Activated naive CD4-positive, alpha-beta T cell treated with anti-CD3 and anti-CD28 coated beads, Interleukin-2, amount 50 U/mL, for 24 hours (primary cell): Measurements from ENCODE around the gene ZC3H13.

Experiments
- H3K27ac Mint-ChIP-seq: one replicate; pipeline ENCODE4 v1.8.0; 2021; ENCODE audit warnings: mild to moderate bottlenecking, mixed read lengths
- H3K27me3 Mint-ChIP-seq: one replicate; pipeline ENCODE4 v1.8.0; 2021; ENCODE audit warnings: mixed read lengths
- H3K36me3 Mint-ChIP-seq: one replicate; pipeline ENCODE4 v1.8.0; 2021; ENCODE audit warnings: mixed read lengths
- H3K4me1 Mint-ChIP-seq: one replicate; pipeline ENCODE4 v1.8.0; 2021; ENCODE audit warnings: mixed read lengths
- H3K4me3 Mint-ChIP-seq: one replicate; pipeline ENCODE4 v1.8.0; 2021; ENCODE audit warnings: mild to moderate bottlenecking, mixed read lengths
- H3K9me3 Mint-ChIP-seq: one replicate; pipeline ENCODE4 v1.8.0; 2021; ENCODE audit warnings: mixed read lengths

Gene ZC3H13, protein sequence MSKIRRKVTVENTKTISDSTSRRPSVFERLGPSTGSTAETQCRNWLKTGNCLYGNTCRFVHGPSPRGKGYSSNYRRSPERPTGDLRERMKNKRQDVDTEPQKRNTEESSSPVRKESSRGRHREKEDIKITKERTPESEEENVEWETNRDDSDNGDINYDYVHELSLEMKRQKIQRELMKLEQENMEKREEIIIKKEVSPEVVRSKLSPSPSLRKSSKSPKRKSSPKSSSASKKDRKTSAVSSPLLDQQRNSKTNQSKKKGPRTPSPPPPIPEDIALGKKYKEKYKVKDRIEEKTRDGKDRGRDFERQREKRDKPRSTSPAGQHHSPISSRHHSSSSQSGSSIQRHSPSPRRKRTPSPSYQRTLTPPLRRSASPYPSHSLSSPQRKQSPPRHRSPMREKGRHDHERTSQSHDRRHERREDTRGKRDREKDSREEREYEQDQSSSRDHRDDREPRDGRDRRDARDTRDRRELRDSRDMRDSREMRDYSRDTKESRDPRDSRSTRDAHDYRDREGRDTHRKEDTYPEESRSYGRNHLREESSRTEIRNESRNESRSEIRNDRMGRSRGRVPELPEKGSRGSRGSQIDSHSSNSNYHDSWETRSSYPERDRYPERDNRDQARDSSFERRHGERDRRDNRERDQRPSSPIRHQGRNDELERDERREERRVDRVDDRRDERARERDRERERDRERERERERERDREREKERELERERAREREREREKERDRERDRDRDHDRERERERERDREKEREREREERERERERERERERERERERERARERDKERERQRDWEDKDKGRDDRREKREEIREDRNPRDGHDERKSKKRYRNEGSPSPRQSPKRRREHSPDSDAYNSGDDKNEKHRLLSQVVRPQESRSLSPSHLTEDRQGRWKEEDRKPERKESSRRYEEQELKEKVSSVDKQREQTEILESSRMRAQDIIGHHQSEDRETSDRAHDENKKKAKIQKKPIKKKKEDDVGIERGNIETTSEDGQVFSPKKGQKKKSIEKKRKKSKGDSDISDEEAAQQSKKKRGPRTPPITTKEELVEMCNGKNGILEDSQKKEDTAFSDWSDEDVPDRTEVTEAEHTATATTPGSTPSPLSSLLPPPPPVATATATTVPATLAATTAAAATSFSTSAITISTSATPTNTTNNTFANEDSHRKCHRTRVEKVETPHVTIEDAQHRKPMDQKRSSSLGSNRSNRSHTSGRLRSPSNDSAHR (N-terminal part only)

DNA sequence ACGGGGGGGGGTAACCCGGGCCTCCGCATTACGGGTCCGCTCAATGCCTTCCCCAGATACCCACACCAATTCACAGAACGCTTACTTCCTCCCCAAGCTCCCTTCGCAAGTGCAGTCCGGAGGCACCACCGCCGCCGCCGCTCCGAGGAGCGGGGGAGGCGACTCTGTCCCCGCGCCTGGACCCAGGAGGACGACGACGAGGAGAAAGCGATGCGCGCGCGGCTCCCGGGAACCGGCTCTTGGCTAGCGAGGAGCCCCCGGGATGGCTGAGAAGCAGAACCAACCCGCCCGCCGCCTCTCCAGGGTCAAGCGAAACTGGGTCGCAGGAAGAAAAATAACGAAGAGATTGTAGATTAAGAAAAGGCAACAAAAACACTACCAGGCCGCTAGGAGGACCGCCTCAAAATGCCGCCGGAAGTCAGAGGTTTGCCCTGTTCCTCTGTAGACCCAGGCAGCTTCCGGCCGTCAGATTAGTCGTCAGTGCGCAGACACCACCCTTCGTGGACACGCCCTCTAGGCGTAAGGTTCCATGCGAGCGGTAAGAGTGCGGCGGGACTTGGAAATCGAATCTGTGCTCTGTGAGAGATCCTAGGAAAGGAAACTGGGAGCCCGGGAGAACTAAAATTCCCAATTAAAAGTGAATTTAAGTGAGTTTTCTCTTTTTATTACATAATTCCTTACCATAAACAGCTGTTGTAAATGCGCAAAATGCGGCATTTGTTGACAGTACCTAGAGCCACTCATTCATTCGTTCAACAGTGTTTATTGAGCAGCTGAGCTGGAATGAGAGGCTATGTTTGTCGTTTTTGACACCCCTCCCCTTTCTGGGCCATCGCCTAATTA, at the start of gene ZC3H13:
Gene ZC3H13 (minus strand): TSS at position 428 of the 843 bp plus-strand sequence. CDS start 7,239 bp downstream, outside the sequence.
- H3K27me3 Mint-ChIP-seq = peaks cover 6% of the 10 kb centered on the region
- peaks cover 5% of the 10 kb centered on the region for H3K36me3 Mint-ChIP-seq
- peak within 1 kb of the TSS; percentile 90 for H3K27ac Mint-ChIP-seq
- H3K4me1 Mint-ChIP-seq = peaks cover 37% of the 10 kb centered on the region
- peak within 1 kb of the TSS; percentile 95 for H3K4me3 Mint-ChIP-seq
- no peaks in the 10 kb centered on the region for H3K9me3 Mint-ChIP-seq

DNA sequence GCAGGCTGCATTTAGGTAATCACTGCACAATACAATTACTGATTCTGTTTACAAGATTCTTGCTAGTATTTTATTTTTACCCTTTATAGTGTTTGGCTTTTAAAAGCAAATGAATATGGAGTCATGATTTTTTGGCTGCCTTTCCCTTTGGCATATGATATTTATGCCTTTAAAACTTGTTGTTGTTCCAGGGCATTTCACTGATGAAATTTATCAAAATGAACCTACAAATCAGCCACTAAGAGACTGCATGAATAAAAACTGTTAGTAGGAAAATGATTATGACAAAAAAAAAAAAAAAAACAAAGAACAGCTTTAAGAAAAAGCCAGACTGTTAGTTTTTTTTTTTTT, 49.7 kb upstream of the ZC3H13 start:
- H3K36me3 Mint-ChIP-seq = no peaks in the 10 kb centered on the region
- H3K4me1 Mint-ChIP-seq = peaks cover 9% of the 10 kb centered on the region
- H3K27me3 Mint-ChIP-seq = peaks cover 2% of the 10 kb centered on the region
- no peak overlapping the region for H3K4me3 Mint-ChIP-seq
- H3K9me3 Mint-ChIP-seq = no peaks in the 10 kb centered on the region
- no peak overlapping the region for H3K27ac Mint-ChIP-seq

DNA sequence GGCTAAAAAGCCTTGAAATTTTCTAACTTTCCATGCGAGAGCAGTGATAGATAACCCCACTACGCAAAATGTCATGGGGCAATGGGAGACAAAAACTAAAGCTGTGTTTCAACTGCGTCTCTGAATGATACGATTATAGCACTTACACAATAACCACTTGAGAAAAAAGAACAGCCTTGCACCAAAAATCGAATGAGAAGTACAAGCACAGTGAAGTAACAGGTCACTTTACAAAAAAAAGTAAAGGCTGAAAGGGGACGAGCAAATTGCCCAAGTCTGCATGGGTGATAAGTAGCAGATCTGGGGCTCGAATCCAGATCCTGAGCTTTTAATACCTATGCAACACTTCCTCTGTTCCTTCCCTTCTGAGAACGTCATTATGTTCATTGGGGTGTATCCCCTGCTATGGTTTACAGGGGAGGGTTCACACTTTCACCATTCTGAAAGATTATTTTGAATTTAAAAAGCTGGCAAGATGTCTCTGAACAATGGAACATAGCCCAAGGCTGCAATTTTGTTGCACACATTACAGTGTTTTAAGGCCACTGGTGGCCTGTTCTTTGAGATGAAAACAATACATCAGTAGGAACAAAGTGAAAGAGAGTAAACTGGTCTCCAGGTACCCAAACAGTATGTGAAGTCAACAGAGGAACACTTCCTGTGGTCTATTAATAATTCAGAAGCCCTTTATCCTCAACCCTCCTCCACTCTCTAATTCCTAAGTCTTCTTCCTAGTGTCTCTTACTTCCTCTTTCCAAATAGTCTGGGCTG, 49.1 kb upstream of the ZC3H13 start:
- H3K4me3 Mint-ChIP-seq = no peak overlapping the region
- H3K4me1 Mint-ChIP-seq = peaks cover 4% of the 10 kb centered on the region
- H3K27me3 Mint-ChIP-seq = peaks cover 2% of the 10 kb centered on the region
- H3K9me3 Mint-ChIP-seq = no peaks in the 10 kb centered on the region
- H3K36me3 Mint-ChIP-seq = no peaks in the 10 kb centered on the region
- H3K27ac Mint-ChIP-seq = no peak overlapping the region

DNA sequence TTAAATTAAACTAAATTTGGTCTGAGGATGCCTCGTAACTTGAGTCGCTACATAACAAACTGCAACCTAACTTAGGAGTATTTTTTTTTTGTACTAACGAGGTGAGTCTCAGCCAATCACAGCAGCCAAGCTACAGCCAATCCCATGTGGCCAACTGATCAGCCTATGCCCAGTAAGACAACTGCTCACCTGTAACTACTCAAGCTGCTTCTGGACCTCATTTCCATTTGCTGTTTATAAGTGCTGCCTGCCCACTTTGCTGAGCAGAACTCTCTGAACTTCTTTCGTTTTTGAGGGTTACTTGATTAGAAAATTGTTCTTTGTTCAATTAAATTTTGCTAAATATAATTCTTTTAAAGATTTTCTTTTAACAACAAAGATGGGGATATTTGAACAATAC, 48.5 kb upstream of the ZC3H13 start:
- Mint-ChIP-seq H3K9me3 (no peaks in the 10 kb centered on the region), H3K27me3 (peaks cover 2% of the 10 kb centered on the region), H3K36me3 (no peaks in the 10 kb centered on the region), H3K4me1 (peaks cover under 1% of the 10 kb centered on the region), H3K4me3 (no peak overlapping the region), H3K27ac (no peak overlapping the region)

DNA sequence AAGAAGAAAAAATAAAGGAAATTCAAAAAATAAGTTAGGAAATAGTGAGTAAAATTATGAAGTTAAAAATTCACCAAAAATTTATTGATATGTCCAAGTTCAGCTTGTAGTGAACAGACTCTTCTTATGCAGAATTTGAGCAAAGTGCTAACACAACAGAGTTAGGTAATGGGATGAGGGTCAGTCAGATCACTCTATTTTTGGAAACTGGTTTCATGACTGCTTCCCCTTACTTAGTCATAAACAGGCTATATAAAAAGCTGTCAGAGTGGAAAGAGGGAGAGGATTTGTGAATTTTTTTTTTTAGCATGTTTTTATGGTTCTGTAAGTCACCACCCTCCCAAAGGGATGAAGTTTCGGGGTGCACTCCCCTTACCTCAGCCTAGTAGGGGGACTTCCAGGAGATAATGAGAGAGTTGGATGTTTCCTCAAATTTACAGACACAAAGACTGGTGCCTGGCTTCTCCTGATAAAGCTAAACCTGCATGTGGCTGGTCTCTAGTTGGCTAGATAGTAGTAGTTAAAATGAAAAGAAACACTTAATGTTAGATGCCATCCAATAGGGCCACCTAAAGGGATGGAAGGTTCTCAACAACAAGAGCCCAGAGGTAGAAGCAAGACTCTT, 47.8 kb upstream of the ZC3H13 start:
- peaks cover 2% of the 10 kb centered on the region for H3K27me3 Mint-ChIP-seq
- no peaks in the 10 kb centered on the region for H3K4me1 Mint-ChIP-seq
- H3K4me3 Mint-ChIP-seq = no peak overlapping the region
- no peaks in the 10 kb centered on the region for H3K36me3 Mint-ChIP-seq
- H3K27ac Mint-ChIP-seq = no peak overlapping the region
- no peaks in the 10 kb centered on the region for H3K9me3 Mint-ChIP-seq

DNA sequence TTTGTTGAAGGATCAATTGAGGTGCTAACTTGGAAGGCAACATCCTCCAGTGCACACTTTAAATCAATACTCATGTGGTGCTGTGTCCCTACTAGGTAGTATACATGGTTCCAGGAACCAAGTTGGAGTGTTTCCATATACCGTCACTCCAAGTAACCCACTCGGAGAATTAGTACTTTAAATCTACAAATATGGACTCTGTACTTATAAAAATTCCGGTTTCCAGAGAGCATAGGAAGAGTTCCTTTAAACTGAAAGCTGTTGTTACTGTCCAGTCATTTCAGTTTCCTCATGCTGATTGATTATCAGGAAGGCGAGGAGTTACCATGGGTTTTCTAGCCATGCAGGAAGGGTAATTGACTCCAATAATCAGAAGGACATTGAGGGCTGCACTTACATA, 45.1 kb upstream of the ZC3H13 start:
- Mint-ChIP-seq H3K27me3 (peaks cover 3% of the 10 kb centered on the region), H3K9me3 (no peaks in the 10 kb centered on the region), H3K4me3 (no peak overlapping the region), H3K27ac (no peak overlapping the region), H3K36me3 (no peaks in the 10 kb centered on the region), H3K4me1 (no peaks in the 10 kb centered on the region)

DNA sequence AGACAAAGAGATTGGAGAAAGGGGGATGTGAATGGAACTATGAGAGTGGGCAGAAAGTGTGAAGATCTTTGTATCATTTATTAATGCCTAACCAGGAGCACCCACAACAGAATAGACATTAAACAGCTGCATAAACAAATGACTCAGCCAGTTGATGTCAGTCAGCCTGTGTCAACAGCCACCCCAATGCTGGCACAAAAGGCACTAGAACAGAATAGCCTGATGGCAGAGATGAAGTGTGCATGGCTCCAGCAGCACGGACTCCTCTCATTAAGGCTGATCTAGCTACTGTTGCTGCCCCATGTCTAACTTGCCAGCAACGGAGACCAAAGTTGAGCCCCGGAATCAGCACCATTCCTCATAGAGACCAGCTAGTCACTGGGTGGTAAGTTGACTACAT, 44.5 kb upstream of the ZC3H13 start:
- Mint-ChIP-seq H3K4me3 (no peak overlapping the region), H3K27me3 (peaks cover 4% of the 10 kb centered on the region), H3K4me1 (no peaks in the 10 kb centered on the region), H3K9me3 (no peaks in the 10 kb centered on the region), H3K36me3 (no peaks in the 10 kb centered on the region), H3K27ac (no peak overlapping the region)

DNA sequence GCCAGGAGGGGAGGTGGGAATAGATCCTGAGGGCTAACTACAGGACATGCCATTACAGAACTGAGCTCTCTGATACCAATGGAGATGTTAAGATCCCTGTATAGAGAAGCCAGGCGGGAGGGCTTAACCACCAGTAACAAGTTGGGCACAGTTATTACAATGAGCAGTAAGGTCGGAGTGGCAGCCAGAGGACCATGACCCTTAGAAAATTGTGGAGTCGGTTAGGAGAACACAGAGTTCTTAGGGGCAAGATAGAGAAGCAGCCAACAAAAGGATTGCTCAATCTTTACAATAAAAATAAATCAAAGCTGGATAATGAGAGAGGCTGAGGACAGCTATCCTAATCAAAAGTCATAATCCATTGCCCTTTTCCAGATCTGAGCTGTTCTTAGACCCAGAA, 41.9 kb upstream of the ZC3H13 start:
- Mint-ChIP-seq H3K4me1 (no peaks in the 10 kb centered on the region), H3K4me3 (no peak overlapping the region), H3K27me3 (peaks cover 7% of the 10 kb centered on the region), H3K27ac (no peak overlapping the region), H3K9me3 (no peaks in the 10 kb centered on the region), H3K36me3 (no peaks in the 10 kb centered on the region)

DNA sequence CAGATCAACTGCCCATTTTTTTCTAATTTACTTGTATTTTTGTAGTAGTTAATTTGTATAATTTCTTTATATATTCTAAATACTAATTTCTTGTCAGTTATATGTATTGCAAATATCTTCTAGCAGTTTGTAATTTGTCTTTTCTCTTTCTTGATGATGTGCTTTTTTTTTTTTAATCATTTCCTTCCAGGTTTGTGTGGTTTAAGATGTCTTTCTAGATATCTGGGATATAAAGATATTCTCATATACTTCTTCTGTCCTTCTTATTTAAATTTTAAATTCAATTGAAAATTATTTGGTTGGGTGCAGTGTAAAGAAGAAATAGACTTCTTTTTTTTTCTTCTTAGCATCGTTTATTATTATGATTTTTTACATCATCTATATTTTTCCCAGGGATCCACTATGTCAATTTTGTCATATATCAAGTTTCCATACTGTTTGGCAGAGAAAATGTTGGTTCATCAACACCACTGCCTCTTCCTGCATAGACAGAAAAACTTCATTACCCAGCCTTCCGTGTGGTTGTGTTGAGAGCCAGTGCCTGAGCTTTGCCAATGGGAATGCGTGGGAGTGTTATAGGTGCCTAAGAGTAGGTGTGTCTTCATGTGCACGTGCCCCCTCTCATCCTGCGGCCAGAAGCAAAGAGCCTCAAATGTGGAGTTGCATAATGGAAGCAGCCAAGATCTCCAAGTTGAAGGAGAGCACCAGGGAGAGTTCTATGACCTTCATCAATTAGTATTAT, 36.4 kb upstream of the ZC3H13 start:
- H3K4me3 Mint-ChIP-seq = no peak overlapping the region
- H3K9me3 Mint-ChIP-seq = no peaks in the 10 kb centered on the region
- no peaks in the 10 kb centered on the region for H3K36me3 Mint-ChIP-seq
- no peaks in the 10 kb centered on the region for H3K4me1 Mint-ChIP-seq
- peak overlapping the region; percentile 14 for H3K27ac Mint-ChIP-seq
- H3K27me3 Mint-ChIP-seq = peaks cover 8% of the 10 kb centered on the region

DNA sequence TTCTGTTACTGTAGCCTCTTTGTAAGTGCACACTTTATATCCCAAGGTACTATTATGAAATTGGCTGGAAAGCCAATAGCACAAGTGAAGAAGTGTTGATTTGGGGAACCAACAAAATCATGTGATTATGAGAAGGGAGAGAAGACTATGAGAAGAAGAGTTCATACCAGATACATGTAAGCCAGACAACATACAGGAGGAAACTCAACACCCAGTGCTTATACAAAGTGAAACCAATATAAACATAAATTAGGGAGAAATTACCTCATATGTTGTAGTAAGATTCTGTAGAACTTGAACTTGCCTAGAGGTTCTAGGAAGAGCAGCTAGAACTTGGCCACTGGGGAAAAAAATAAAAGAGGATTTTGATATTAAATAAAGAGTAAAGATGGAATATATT, 34.9 kb upstream of the ZC3H13 start:
- H3K36me3 Mint-ChIP-seq = no peaks in the 10 kb centered on the region
- H3K4me3 Mint-ChIP-seq = no peak overlapping the region
- peaks cover 7% of the 10 kb centered on the region for H3K27me3 Mint-ChIP-seq
- H3K4me1 Mint-ChIP-seq = no peaks in the 10 kb centered on the region
- H3K27ac Mint-ChIP-seq = no peak overlapping the region
- no peaks in the 10 kb centered on the region for H3K9me3 Mint-ChIP-seq

DNA sequence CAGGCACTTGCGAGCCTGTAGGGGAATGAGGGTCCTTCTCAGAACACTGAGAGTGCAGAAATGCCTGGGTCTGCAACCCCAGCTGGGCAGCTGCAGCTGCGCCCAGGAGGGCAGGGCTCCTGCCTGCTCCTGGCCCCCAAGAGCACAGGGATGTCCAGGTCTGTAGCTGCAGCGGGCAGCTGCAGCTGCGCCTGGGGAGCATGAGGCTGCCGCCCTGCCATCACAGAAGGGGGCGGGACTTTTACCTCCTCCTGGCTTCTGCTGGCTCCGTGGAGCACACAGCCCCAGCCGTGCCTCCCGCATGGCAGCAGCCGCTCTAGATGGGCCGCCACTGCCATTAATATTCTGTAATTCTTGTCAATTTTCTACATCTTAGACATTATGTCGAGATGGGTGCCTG, 34.4 kb upstream of the ZC3H13 start:
- no peak overlapping the region for H3K4me3 Mint-ChIP-seq
- H3K4me1 Mint-ChIP-seq = no peaks in the 10 kb centered on the region
- no peaks in the 10 kb centered on the region for H3K36me3 Mint-ChIP-seq
- peaks cover 5% of the 10 kb centered on the region for H3K27me3 Mint-ChIP-seq
- H3K9me3 Mint-ChIP-seq = no peaks in the 10 kb centered on the region
- H3K27ac Mint-ChIP-seq = no peak overlapping the region

DNA sequence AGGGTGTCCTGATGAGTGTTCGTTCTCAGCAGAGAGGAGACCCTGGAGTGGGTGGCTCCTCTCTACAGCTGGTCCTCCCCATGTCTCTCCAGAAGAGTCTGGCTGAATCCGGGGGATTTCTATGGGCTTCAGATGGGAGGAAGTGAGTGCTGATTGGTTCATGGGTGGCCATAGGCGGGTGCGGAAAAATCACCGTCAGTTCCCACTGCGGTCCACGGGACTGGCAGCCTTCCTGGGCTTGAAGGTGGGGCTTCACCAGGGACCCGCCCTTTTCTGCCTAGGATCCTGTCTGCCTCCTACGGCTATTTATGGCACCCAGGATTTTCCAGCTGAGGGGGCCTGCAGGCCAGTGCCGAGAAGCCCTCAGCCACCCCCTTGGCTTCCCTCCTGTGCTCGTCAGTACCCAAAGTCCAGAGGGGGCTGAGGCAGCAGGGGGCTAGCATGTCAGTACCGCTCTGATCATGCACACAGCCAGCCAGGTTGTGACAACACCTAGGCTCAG, 33.9 kb upstream of the ZC3H13 start:
- Mint-ChIP-seq H3K4me3 (no peak overlapping the region), H3K27me3 (peaks cover 5% of the 10 kb centered on the region), H3K27ac (no peak overlapping the region), H3K36me3 (no peaks in the 10 kb centered on the region), H3K9me3 (no peaks in the 10 kb centered on the region), H3K4me1 (no peaks in the 10 kb centered on the region)

DNA sequence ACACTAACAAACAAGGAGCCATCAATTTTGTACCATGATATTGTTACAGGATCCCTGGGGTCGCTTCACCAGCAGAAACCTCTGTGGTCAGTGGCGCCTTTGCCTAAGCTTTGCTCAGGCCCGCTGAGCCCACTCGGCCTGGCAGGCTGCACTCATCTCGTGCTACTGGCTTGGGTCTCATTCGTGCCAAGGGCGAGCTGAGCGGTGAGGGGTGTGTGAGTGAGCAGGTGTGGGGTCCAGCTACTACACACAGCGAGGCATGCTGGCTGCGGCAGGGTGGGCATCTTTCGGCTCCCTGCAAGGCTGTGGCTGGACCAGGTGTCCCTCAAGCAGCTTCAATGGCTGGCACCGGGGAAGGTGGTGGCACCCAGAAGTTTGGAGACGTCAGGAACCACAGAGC, 33.2 kb upstream of the ZC3H13 start:
- Mint-ChIP-seq H3K4me3 (no peak overlapping the region), H3K4me1 (no peaks in the 10 kb centered on the region), H3K27ac (no peak overlapping the region), H3K36me3 (no peaks in the 10 kb centered on the region), H3K27me3 (peaks cover 3% of the 10 kb centered on the region), H3K9me3 (no peaks in the 10 kb centered on the region)
